ENCODE measurements around the gene SPIRE1.

- TF ChIP-seq CTCF (IDR thresholded peaks at IDR 0.05) (no peak), POLR2A (IDR thresholded peaks at IDR 0.05) (no peak), POLR2AphosphoS5 (IDR thresholded peaks at IDR 0.05) (no peak)
Measured at GRCh38 chr18:12639990-12640880, 17.7 kb downstream of the SPIRE1 start.

All from prostate gland (tissue), 2 donors.